Fibroblast of lung (primary cell): ENCODE results near the gene PPP1R12C.

Source experiments
- CTCF ChIP-seq, 2 donors: IDR thresholded peaks in 1 of 2; conservative IDR thresholded peaks in 1 of 2; 1 replicate in 1 of 2; 2 replicates in 1 of 2; pipeline ENCODE4 v1.5.1; 2011 to 2012; ENCODE audit warnings: low read length in 2 of 2, control low read depth in 1 of 2, inconsistent platforms in 1 of 2, low read depth in 1 of 2, mild to moderate bottlenecking in 1 of 2
- EZH2 ChIP-seq: IDR thresholded peaks from 2 replicates; pipeline ENCODE4 v1.5.1; 2012; ENCODE audit warnings: low read length, control low read depth, mild to moderate bottlenecking; ENCODE audit errors: missing control alignments

GRCh38 chr19:55166530-55167268, 49.3 kb upstream of the PPP1R12C start, which contains the start of gene DNAAF3:
- TF ChIP-seq EZH2 (no peak), CTCF (conservative IDR thresholded peaks at IDR 0.05 in 1 of 2, IDR thresholded peaks at IDR 0.05 in 1 of 2; ENCODE audit: low read depth in 1 of 2, low read length in 2 of 2) (no peak)
